Keratinocyte (primary cell): ENCODE measurements around the gene DNHD1. TPM values are rescaled to one million over a fixed set of nuclear protein-coding genes. Genes with fewer than 3 reads are reported as not detected.

Experiments used
- DNase-seq: peaks from one replicate; pipeline ENCODE4 v3.0.0-alpha.2; 2011; ENCODE audit warnings: low read depth, missing footprints, low spot score
- FAIRE-seq: peaks from 2 replicates; lab custom pipeline; 2011; peaks lifted over from hg19 to GRCh38; lab: Jason Lieb, UNC
- H2AFZ ChIP-seq: 2 replicates; pipeline ENCODE4 v1.6.0; 2012; ENCODE audit warnings: low read length, control low read depth, inconsistent platforms; ENCODE audit not compliant: control insufficient read depth
- H3K27ac ChIP-seq: 2 replicates; pipeline ENCODE4 v1.5.1; 2011; ENCODE audit warnings: low read length; ENCODE audit not compliant: control insufficient read depth, insufficient read depth
- H3K27me3 ChIP-seq: 3 replicates; pipeline ENCODE4 v1.6.0; 2011; ENCODE audit warnings: low read length; ENCODE audit not compliant: control insufficient read depth, insufficient read depth; ENCODE audit errors: extremely low read depth
- H3K36me3 ChIP-seq, 2 experiments: 2 replicates in 1 of 2; 3 replicates in 1 of 2; pipeline ENCODE4 v1.5.1; 2011; ENCODE audit warnings: low read length in 2 of 2, mild to moderate bottlenecking in 1 of 2; ENCODE audit not compliant: control insufficient read depth in 2 of 2, insufficient read depth in 2 of 2; ENCODE audit errors: extremely low read depth in 1 of 2
- H3K4me1 ChIP-seq: 3 replicates; pipeline ENCODE4 v1.5.1; 2011; ENCODE audit warnings: low read length; ENCODE audit not compliant: control insufficient read depth, insufficient read depth; ENCODE audit errors: extremely low read depth
- H3K4me2 ChIP-seq: 3 replicates; pipeline ENCODE4 v1.6.0; 2011; ENCODE audit warnings: low read depth, low read length; ENCODE audit not compliant: control insufficient read depth, insufficient read depth; ENCODE audit errors: extremely low read depth
- H3K4me3 ChIP-seq, 3 experiments: fragments of 200-600 bp in 1 of 3; sonication (generic) in 1 of 3; 2 replicates in 2 of 3; 3 replicates in 1 of 3; pipeline ENCODE4 v1.5.1; 2011 to 2016; ENCODE audit warnings: low read length in 3 of 3, mild to moderate bottlenecking in 3 of 3, control low read depth in 2 of 3, inconsistent platforms in 1 of 3, low read depth in 1 of 3, mixed read lengths in 1 of 3, mixed run types in 1 of 3, moderate library complexity in 1 of 3; ENCODE audit not compliant: control insufficient read depth in 2 of 3, insufficient read depth in 2 of 3; ENCODE audit errors: extremely low read depth in 1 of 3
- H3K79me2 ChIP-seq: 2 replicates; pipeline ENCODE4 v1.6.0; 2012; ENCODE audit warnings: low read length; ENCODE audit not compliant: control insufficient read depth, insufficient read depth
- H3K9ac ChIP-seq: 3 replicates; pipeline ENCODE4 v1.6.0; 2011; ENCODE audit warnings: low read length; ENCODE audit not compliant: control insufficient read depth, insufficient read depth; ENCODE audit errors: extremely low read depth
- H3K9me1 ChIP-seq: 3 replicates; pipeline ENCODE4 v1.6.0; 2011; ENCODE audit warnings: low read length; ENCODE audit not compliant: control insufficient read depth, insufficient read depth; ENCODE audit errors: extremely low read depth
- H3K9me3 ChIP-seq: 2 replicates; pipeline ENCODE4 v1.5.1; 2012; ENCODE audit warnings: low read depth, low read length; ENCODE audit not compliant: control insufficient read depth
- H4K20me1 ChIP-seq: 3 replicates; pipeline ENCODE4 v1.6.0; 2011; ENCODE audit warnings: low read length; ENCODE audit not compliant: control insufficient read depth, insufficient read depth; ENCODE audit errors: extremely low read depth
- CTCF ChIP-seq, 3 experiments: IDR thresholded peaks in 1 of 3; conservative IDR thresholded peaks in 1 of 3; optimal IDR thresholded peaks in 1 of 3; 2 replicates in 2 of 3; 3 replicates in 1 of 3; pipeline versions ENCODE3 to v1.5.1; 2011; ENCODE audit warnings: low read length in 3 of 3, mild to moderate bottlenecking in 3 of 3, moderate library complexity in 2 of 3, control low read depth in 1 of 3, inconsistent platforms in 1 of 3; ENCODE audit not compliant: insufficient read depth in 2 of 3; ENCODE audit errors: extremely low read depth in 1 of 3
- EZH2 ChIP-seq: IDR thresholded peaks from one replicate; pipeline ENCODE4 v1.6.1; 2012; ENCODE audit warnings: inconsistent platforms, mild to moderate bottlenecking, low read length, moderate library complexity
- dilution Hi-C: fragments of 300-500 bp; cut with MboI; formaldehyde crosslinking; loops from one replicate; pipeline ENCODE4 v1.7.0; 2020; ENCODE audit warnings: low sequenced_read_pairs; ENCODE audit not compliant: extremely low pct_ligation_motif_present
- polyA plus RNA-seq, 5 experiments: library from polyadenylated mRNA; depleted of rRNA in 3 of 5; stranded (reverse) in 3 of 5; stranded (forward) in 1 of 5; unstranded in 1 of 5; fragments of >200 nt; gene quantifications; 1 replicate in 1 of 5; 2 replicates in 3 of 5; 3 replicates in 1 of 5; pipeline versions ENCODE4 v1.2.1 to v1.2.3, GENCODE V29; 2011 to 2012; ENCODE audit warnings: missing spikeins in 2 of 5, low read depth in 1 of 5, low replicate concordance in 1 of 5

Gene DNHD1
- polyA plus RNA-seq, 1 donor (not counting 4 experiments of a cell fraction or from before 2014, with no cell fraction given) = 2.9 TPM

GRCh38 chr11:6606471-6607189 is 109.5 kb downstream of the DNHD1 start:
- H3K79me2 ChIP-seq = peaks cover 77% of the 10 kb centered on the region
- no peak overlapping the region for H2AFZ ChIP-seq
- H3K4me1 ChIP-seq = peaks cover 48% of the 10 kb centered on the region
- peaks cover 29 to 44% of the 10 kb centered on the region in 2 experiments for H3K36me3 ChIP-seq
- no peaks in the 10 kb centered on the region for H3K27me3 ChIP-seq
- DNase-seq (peak; percentile 56), FAIRE-seq (no peak)
- dilution Hi-C loops = no loop called here
- peak overlapping the region; percentile 26 for H3K9ac ChIP-seq
- no peaks in the 10 kb centered on the region for H3K9me3 ChIP-seq
- H3K27ac ChIP-seq = peak overlapping the region; percentile 61
- TF ChIP-seq EZH2 (no peak), CTCF (optimal IDR thresholded peaks at IDR 0.05 in 1 of 3, IDR thresholded peaks at IDR 0.05 in 1 of 3, conservative IDR thresholded peaks at IDR 0.05 in 1 of 3; ENCODE audit: extremely low read depth in 1 of 3, insufficient read depth in 2 of 3, low read length in 3 of 3) (no peak)
- peak overlapping the region; percentile 79 for H3K4me2 ChIP-seq
- H4K20me1 ChIP-seq = no peaks in the 10 kb centered on the region
- no peaks in the 10 kb centered on the region for H3K9me1 ChIP-seq
- H3K4me3 ChIP-seq = peak overlapping the region in 1 of 3 experiments; percentile 5

- FAIRE-seq = no peak
- Histone ChIP-seq H3K36me3 (peaks cover 27 to 39% of the 10 kb centered on the region in 2 experiments), H2AFZ (no peak overlapping the region), H3K27me3 (no peaks in the 10 kb centered on the region), H3K4me3 (no peak overlapping the region), H3K4me1 (peaks cover 42% of the 10 kb centered on the region), H3K4me2 (peak overlapping the region; percentile 79), H3K79me2 (peaks cover 71% of the 10 kb centered on the region), H4K20me1 (no peaks in the 10 kb centered on the region), H3K9ac (peak overlapping the region; percentile 10), H3K9me3 (no peaks in the 10 kb centered on the region), H3K9me1 (no peaks in the 10 kb centered on the region), H3K27ac (peak overlapping the region; percentile 61)
- dilution Hi-C loops = no loop called here
- DNase-seq = no peak
- TF ChIP-seq EZH2 = no peak
Observed at GRCh38 chr11:6607190-6607795, 110.2 kb downstream of the DNHD1 start.
